K562 (cell line): ENCODE data around the gene GNB5. TPM values are rescaled to one million over a fixed set of nuclear protein-coding genes. Genes with fewer than 3 reads are reported as not detected.

Experiments
- ARID1B ChIP-seq: fragments of 450-650 bp; IDR thresholded peaks from 2 replicates; pipeline ENCODE4 v1.6.1; 2016; ENCODE audit warnings: antibody characterized with exemption, mild to moderate bottlenecking, inconsistent platforms
- CREM ChIP-seq: IDR thresholded peaks from 2 replicates; pipeline ENCODE4 v1.6.1; 2014; ENCODE audit warnings: antibody characterized with exemption, low read depth
- CTBP1 ChIP-seq: fragments of 450-650 bp; IDR thresholded peaks from 2 replicates; pipeline ENCODE4 v1.6.1; 2016; ENCODE audit warnings: borderline replicate concordance
- GTF3C2 ChIP-seq: IDR thresholded peaks from 3 replicates; pipeline ENCODE4 v1.6.1; 2011; ENCODE audit warnings: borderline replicate concordance, mild to moderate bottlenecking, moderate library complexity; ENCODE audit not compliant: insufficient read length; ENCODE audit errors: extremely low read depth
- HNRNPUL1 ChIP-seq: fragments of 200-400 bp; formaldehyde crosslinking; IDR thresholded peaks from 2 replicates; pipeline ENCODE4 v1.6.1; 2017; ENCODE audit warnings: low read length
- NFRKB ChIP-seq: fragments of 450-650 bp; IDR thresholded peaks from 2 replicates; pipeline ENCODE4 v1.6.1; 2016; ENCODE audit warnings: low read depth
- NR3C1 ChIP-seq: sonication (generic); formaldehyde crosslinking; IDR thresholded peaks from 2 replicates; pipeline ENCODE4 v1.8.1; 2022; ENCODE audit warnings: missing genetic modification reagents
- POLR2AphosphoS5 ChIP-seq: IDR thresholded peaks from 2 replicates; pipeline ENCODE4 v1.6.1; 2011; ENCODE audit warnings: mild to moderate bottlenecking, low read depth, low read length, moderate library complexity; ENCODE audit not compliant: control insufficient read depth, insufficient read depth
- PRDM10 ChIP-seq: fragments of 450-650 bp; IDR thresholded peaks from 2 replicates; pipeline ENCODE4 v1.6.1; 2018; ENCODE audit not compliant: partially characterized antibody
- SPI1 ChIP-seq: IDR thresholded peaks from 2 replicates; pipeline ENCODE4 v1.6.1; 2011; ENCODE audit warnings: low read depth, low read length, control low read depth, borderline replicate concordance
- ZBTB12 ChIP-seq: fragments of 250-450 bp; sonication (Bioruptor Pico); IDR thresholded peaks from 2 replicates; pipeline ENCODE4 v1.4.0; 2020
- polyA plus RNA-seq, 8 experiments: library from polyadenylated mRNA; depleted of rRNA in 4 of 8; stranded (reverse) in 5 of 8; unstranded in 3 of 8; fragments of >200 nt; fragmentation: Nextera tagmentation in 2 of 8; fragmentation: Illumina TruSeq in 1 of 8; extraction: Ambion mirVana in 2 of 8; extraction: Trizol in 1 of 8; gene quantifications; 2 replicates each; pipeline versions ENCODE4 v1.2.1 to v1.2.3, GENCODE V29; 2011 to 2014; ENCODE audit warnings: inconsistent platforms in 1 of 8, missing spikeins in 1 of 8
- total RNA-seq, 7 experiments: library from RNA; depleted of rRNA in 6 of 7; stranded (reverse); fragments of >200 nt in 6 of 7; fragmentation: Illumina TruSeq in 2 of 7; extraction: Trizol in 2 of 7; gene quantifications; 2 replicates each; pipeline versions ENCODE4 v1.2.1 to v1.2.3, GENCODE V29; 2011 to 2021; ENCODE audit warnings: low replicate concordance in 1 of 7

The GNB5 gene
- total and polyA plus RNA-seq, 9 of the 15 experiments (the other 6 are each of a cell fraction or from before 2014, with no cell fraction given), result 0.11 to 2.1 (median 0.77) TPM

- TF ChIP-seq CTBP1, result peak; percentile 51; the same call in 1 of the 2 replicates
- TF ChIP-seq NFRKB, result no peak
- TF ChIP-seq ARID1B, result no peak
- no peak for TF ChIP-seq POLR2AphosphoS5
- no peak for TF ChIP-seq GTF3C2
- 0 out of 2 replicates have a peak, but pooled peaks have one; percentile 31 for TF ChIP-seq SPI1
- TF ChIP-seq ZBTB12 (CRISPR knock-in tag), result no peak
- TF ChIP-seq PRDM10, result no peak
- TF ChIP-seq CREM, result peak; percentile 54; the same call in 1 of the 2 replicates
- TF ChIP-seq NR3C1 (CRISPR knock-in tag), result no peak
- no peak for TF ChIP-seq HNRNPUL1
Observed at GRCh38 chr15:52228921-52229320, 37.7 kb upstream of the GNB5 start (continued).
